Right lung (tissue), 5 donors: ENCODE results near the gene SPOP. TPM values are rescaled to one million over a fixed set of nuclear protein-coding genes. Genes with fewer than 3 reads are reported as not detected.
"Not testable (repeated sequence)": the region's sequence is repeated elsewhere in the genome, so short reads cannot be mapped to it uniquely, and the experiment has no call there.

Experiments used
- DNase-seq, 2 donors: peaks; one replicate each; pipeline ENCODE4 v3.0.0-alpha.2; 2013
- polyA plus RNA-seq, 5 donors: library from polyadenylated mRNA; unstranded; fragments of 120-200 nt; gene quantifications; one replicate each; pipeline versions ENCODE4 v1.2.1 to v1.2.3, GENCODE V29; 2013; ENCODE audit warnings: inconsistent platforms in 1 of 5, low replicate concordance in 1 of 5; ENCODE audit not compliant: insufficient read length in 5 of 5, insufficient read depth in 1 of 5

SPOP gene
- polyA plus RNA-seq, 5 donors: 67.8 to 86.0 (median 73.8) TPM

- no peak for DNase-seq
These were observed 10.0 kb downstream of the SPOP start for GRCh38 chr17:49667854-49668253.

- no peak for DNase-seq
These were observed 13.1 kb downstream of the SPOP start for GRCh38 chr17:49664706-49665211.

GRCh38 chr17:49659661-49660382 lies 18.1 kb downstream of the SPOP start:
- DNase-seq: no peak

GRCh38 chr17:49656247-49656646 lies 21.6 kb downstream of the SPOP start:
- no peak for DNase-seq

- DNase-seq: no peak
These were observed 30.7 kb downstream of the SPOP start for GRCh38 chr17:49647256-49647585.

- no peak for DNase-seq
These were observed 31.3 kb downstream of the SPOP start for GRCh38 chr17:49646391-49647255.

- DNase-seq: not testable (repeated sequence)
These were observed 31.9 kb downstream of the SPOP start for GRCh38 chr17:49646056-49646390.

- no peak for DNase-seq
These were observed 32.2 kb downstream of the SPOP start for GRCh38 chr17:49645654-49646053.

- no peak for DNase-seq
These were observed 37.3 kb downstream of the SPOP start for GRCh38 chr17:49640556-49640955.

- DNase-seq: no peak
These were observed 39.1 kb downstream of the SPOP start for GRCh38 chr17:49638818-49639217.

- no peak for DNase-seq
These were observed 40.2 kb downstream of the SPOP start for GRCh38 chr17:49637739-49638138.

GRCh38 chr17:49637050-49637449 lies 40.8 kb downstream of the SPOP start:
- DNase-seq: no peak

GRCh38 chr17:49635121-49635520 lies 42.8 kb downstream of the SPOP start:
- DNase-seq: no peak

GRCh38 chr17:49634485-49634860 lies 43.4 kb downstream of the SPOP start:
- no peak for DNase-seq

- DNase-seq: no peak
These were observed 44.0 kb downstream of the SPOP start for GRCh38 chr17:49633762-49634484.

- no peak for DNase-seq
These were observed 44.6 kb downstream of the SPOP start for GRCh38 chr17:49633250-49633649.

- DNase-seq: no peak
These were observed 45.7 kb downstream of the SPOP start for GRCh38 chr17:49632201-49632600.

GRCh38 chr17:49631496-49631895 lies 46.4 kb downstream of the SPOP start:
- no peak for DNase-seq

- DNase-seq: no peak
These were observed 47.6 kb downstream of the SPOP start for GRCh38 chr17:49630113-49630900.

GRCh38 chr17:49629447-49629846 lies 48.5 kb downstream of the SPOP start:
- no peak for DNase-seq

- no peak for DNase-seq
These were observed 53.0 kb downstream of the SPOP start for GRCh38 chr17:49624896-49625295.
